Measurements from ENCODE around the gene SNU13.

The SNU13 gene

GRCh38 chr22:41682033-41682807 lies 6.4 kb downstream of the SNU13 start:
- no peak for TF ChIP-seq YY1 (IDR thresholded peaks at IDR 0.05; ENCODE audit: low read depth)
- TF ChIP-seq TAF1 (IDR thresholded peaks at IDR 0.05; ENCODE audit: low read depth), result peak; percentile 44; the same call in 1 of the 2 replicates
- peak; percentile 92 for TF ChIP-seq CREB1 (IDR thresholded peaks at IDR 0.05; ENCODE audit: low read depth)
- TF ChIP-seq FOXM1 (IDR thresholded peaks at IDR 0.05; ENCODE audit: borderline replicate concordance, low read depth), result no peak
- peak; percentile 67 for TF ChIP-seq MAX (IDR thresholded peaks at IDR 0.05)

GRCh38 chr22:41681616-41682015 lies 7.1 kb downstream of the SNU13 start:
- no peak for TF ChIP-seq USF1 (IDR thresholded peaks at IDR 0.05)
- no peak for TF ChIP-seq MAX (IDR thresholded peaks at IDR 0.05)
- TF ChIP-seq NFIC (IDR thresholded peaks at IDR 0.05), result no peak
- no peak for TF ChIP-seq YY1 (IDR thresholded peaks at IDR 0.05; ENCODE audit: low read depth)
- no peak for TF ChIP-seq CREB1 (IDR thresholded peaks at IDR 0.05; ENCODE audit: low read depth)
- TF ChIP-seq FOXM1 (IDR thresholded peaks at IDR 0.05; ENCODE audit: borderline replicate concordance, low read depth), result no peak
- no peak for TF ChIP-seq ZBTB7A (IDR thresholded peaks at IDR 0.05; ENCODE audit: low read depth)

DNA sequence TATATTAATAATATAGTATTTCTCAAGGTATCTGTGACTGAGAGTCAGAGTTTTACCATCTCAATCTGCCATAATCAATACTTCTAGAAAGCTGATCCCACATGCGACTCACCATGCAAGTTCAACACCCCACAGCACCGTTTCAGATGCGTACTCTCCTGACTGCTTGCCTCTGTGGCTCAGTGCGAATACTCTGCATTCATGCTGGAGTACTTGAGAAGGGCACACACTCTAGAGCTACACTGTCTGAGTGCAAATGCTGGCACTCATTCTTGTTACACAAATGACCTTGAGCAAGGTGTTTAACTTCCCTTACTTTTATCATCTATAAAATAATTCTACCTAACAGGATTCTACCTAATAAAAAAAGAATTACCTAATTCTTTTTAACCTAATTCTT lies 12.5 kb downstream of the SNU13 start:
- no peak for TF ChIP-seq CEBPB (IDR thresholded peaks at IDR 0.05)
- no peak for TF ChIP-seq EGR1 (IDR thresholded peaks at IDR 0.05)
- no peak for TF ChIP-seq EP300 (IDR thresholded peaks at IDR 0.05; ENCODE audit: borderline replicate concordance)
- TF ChIP-seq MAX (IDR thresholded peaks at IDR 0.05), result no peak
- no peak for TF ChIP-seq TAF1 (IDR thresholded peaks at IDR 0.05; ENCODE audit: low read depth)
- TF ChIP-seq TCF12 (IDR thresholded peaks at IDR 0.05; ENCODE audit: low read depth), result no peak
- TF ChIP-seq ZBTB7A (IDR thresholded peaks at IDR 0.05; ENCODE audit: low read depth), result no peak
- no peak for TF ChIP-seq FOXM1 (IDR thresholded peaks at IDR 0.05; ENCODE audit: borderline replicate concordance, low read depth)
- no peak for TF ChIP-seq NFIC (IDR thresholded peaks at IDR 0.05)
- no peak for TF ChIP-seq RAD21 (IDR thresholded peaks at IDR 0.05; ENCODE audit: low read depth)
- no peak for TF ChIP-seq TEAD4 (IDR thresholded peaks at IDR 0.05)
- no peak for TF ChIP-seq YY1 (IDR thresholded peaks at IDR 0.05; ENCODE audit: low read depth)
- no peak for TF ChIP-seq CREB1 (IDR thresholded peaks at IDR 0.05; ENCODE audit: low read depth)
- TF ChIP-seq REST (IDR thresholded peaks at IDR 0.05; ENCODE audit: low read depth), result no peak
- no peak for TF ChIP-seq USF1 (IDR thresholded peaks at IDR 0.05)

GRCh38 chr22:41674846-41675340 lies 13.8 kb downstream of the SNU13 start:
- TF ChIP-seq TCF12 (IDR thresholded peaks at IDR 0.05; ENCODE audit: low read depth) (no peak), EGR1 (IDR thresholded peaks at IDR 0.05) (no peak), CEBPB (IDR thresholded peaks at IDR 0.05) (no peak), USF1 (IDR thresholded peaks at IDR 0.05) (no peak), EP300 (IDR thresholded peaks at IDR 0.05; ENCODE audit: borderline replicate concordance) (no peak), YY1 (IDR thresholded peaks at IDR 0.05; ENCODE audit: low read depth) (no peak), REST (IDR thresholded peaks at IDR 0.05; ENCODE audit: low read depth) (no peak), NFIC (IDR thresholded peaks at IDR 0.05) (no peak), TAF1 (IDR thresholded peaks at IDR 0.05; ENCODE audit: low read depth) (no peak), MAX (IDR thresholded peaks at IDR 0.05) (no peak), ZBTB7A (IDR thresholded peaks at IDR 0.05; ENCODE audit: low read depth) (no peak), TEAD4 (IDR thresholded peaks at IDR 0.05) (no peak), FOXM1 (IDR thresholded peaks at IDR 0.05; ENCODE audit: borderline replicate concordance, low read depth) (no peak), RAD21 (IDR thresholded peaks at IDR 0.05; ENCODE audit: low read depth) (no peak)
